GM13976 (cell line): ENCODE results near the gene EXOC3.

Experiments used
- DNase-seq: peaks from one replicate; pipeline ENCODE4 v3.0.0; 2012; ENCODE audit warnings: low spot score
- CTCF ChIP-seq: IDR thresholded peaks from 2 replicates; pipeline ENCODE4 v1.5.1; 2012; ENCODE audit warnings: borderline replicate concordance, mild to moderate bottlenecking; ENCODE audit not compliant: insufficient read depth; ENCODE audit errors: extremely low read depth, missing control alignments, control extremely low read depth
- in situ Hi-C: fragments of 300-500 bp; cut with MboI; formaldehyde crosslinking; loops from one replicate; pipeline ENCODE4 v1.12.0; 2022; ENCODE audit warnings: low sequenced_read_pairs, mixed read lengths, inconsistent platforms; ENCODE audit not compliant: unreplicated experiment

The EXOC3 gene

DNA sequence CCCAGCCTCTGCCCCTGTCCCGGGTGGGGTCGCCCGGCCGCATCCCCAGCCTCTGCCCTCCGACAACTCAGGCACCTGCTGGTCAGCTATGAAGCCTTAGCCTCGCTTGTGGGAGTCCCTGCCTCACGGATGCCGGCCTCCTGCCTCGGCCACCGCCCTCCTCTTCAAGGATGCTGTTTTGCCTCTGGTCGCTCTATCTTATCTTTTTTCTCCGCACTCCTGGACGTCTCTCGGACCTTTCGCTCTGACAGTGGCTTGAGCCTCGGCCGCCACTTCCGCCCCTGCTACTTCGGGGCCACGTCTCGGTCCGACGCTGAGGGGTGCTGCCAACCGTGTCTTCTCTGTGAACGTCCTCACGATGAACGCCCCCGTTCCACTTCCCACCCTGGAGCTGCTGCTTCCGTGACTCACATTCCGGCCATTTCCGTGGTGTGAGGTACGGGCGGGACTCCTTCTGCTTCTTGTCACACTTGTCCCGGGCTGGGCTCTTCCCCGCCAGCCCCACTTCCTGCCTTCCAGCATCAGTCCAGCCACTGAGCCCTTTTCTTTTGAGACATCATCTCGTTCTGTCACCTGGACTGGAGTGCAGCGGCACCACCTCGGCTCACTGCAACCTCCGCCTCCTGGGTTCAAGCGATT, 55.0 kb downstream of the EXOC3 start:
- no peak for DNase-seq
- in situ Hi-C loops: no loop called here
- no peak for TF ChIP-seq CTCF

GRCh38 chr5:499233-500209, 56.5 kb downstream of the EXOC3 start:
- no peak for DNase-seq
- no peak for TF ChIP-seq CTCF
- in situ Hi-C loops: no loop called here

DNA sequence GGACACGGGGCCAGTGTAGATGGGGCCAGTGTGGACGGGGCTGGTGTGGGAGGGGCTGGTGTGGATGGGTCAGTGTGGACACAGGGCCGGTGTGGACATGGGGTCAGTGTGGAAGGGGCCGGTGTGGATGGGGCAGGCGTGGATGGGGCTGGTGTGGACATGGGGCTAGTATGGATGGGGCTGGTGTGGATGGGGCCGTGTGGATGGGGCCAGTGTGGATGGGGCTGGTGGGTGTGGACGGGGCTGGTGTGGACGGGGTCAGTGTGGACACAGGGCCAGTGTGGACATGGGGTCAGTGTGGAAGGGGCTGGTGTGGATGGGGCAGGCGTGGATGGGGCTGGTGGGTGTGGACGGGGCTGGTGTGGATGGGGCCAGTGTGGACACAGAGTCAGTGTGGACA, 57.5 kb downstream of the EXOC3 start:
- DNase-seq: no peak
- no peak for TF ChIP-seq CTCF
- in situ Hi-C loops: no loop called here

GRCh38 chr5:501105-501830, 58.3 kb downstream of the EXOC3 start:
- in situ Hi-C loops: no loop called here
- no peak for TF ChIP-seq CTCF
- no peak for DNase-seq

GRCh38 chr5:501831-502184, 58.8 kb downstream of the EXOC3 start:
- DNase-seq: no peak
- in situ Hi-C loops: no loop called here
- TF ChIP-seq CTCF: no peak

DNA sequence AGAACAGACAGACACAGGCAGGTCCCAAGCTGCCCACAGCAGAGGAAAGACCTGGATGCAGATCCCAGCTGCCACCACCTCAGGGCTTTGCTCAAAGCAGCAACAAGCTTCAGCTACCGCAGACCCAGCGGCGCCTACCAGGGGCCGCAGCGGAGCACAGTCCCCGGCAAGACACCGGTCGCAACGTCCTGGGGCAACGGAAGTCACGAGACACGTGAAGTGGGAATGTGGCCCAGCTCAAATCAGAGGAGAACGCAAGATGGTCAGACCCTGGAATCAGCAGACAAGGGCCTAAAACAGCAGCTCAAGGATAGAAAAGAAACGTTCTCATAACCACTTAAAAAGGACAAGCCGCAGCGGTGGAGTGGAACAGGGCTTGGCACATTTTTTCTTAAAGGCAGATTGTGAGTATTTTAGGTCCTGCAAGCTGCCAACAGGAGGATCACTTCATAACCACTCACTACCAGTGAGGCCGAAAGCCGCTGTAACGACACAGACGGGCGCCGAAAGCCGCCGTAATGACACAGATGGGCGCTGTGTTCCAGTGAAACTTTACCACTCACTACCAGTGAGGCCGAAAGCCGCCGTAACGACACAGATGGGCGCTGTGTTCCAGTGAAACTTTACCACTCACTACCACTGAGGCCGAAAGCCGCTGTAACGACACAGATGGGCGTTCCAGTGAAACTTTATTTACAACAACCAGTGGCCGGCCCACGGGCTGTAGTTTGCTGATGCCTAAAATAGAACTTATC, 59.5 kb downstream of the EXOC3 start:
- DNase-seq: no peak
- TF ChIP-seq CTCF: no peak
- in situ Hi-C loops: no loop called here
